H1 (cell line): ENCODE data around the gene CORO2B.

Experiments used
- CHD2 ChIP-seq: IDR thresholded peaks from 2 replicates; pipeline ENCODE4 v1.6.1; 2012; ENCODE audit warnings: low read length, improper control_type of control experiment
- EZH2 ChIP-seq: fragments of 200-600 bp; sonication (generic); IDR thresholded peaks from 2 replicates; pipeline ENCODE4 v1.7.1; 2012; ENCODE audit warnings: low read depth, mild to moderate bottlenecking, moderate library complexity, low read length, inconsistent platforms; ENCODE audit not compliant: severe bottlenecking
- GABPA ChIP-seq: IDR thresholded peaks from 2 replicates; pipeline ENCODE4 v1.6.1; 2011; ENCODE audit warnings: mild to moderate bottlenecking, low read length, moderate library complexity, borderline replicate concordance; ENCODE audit not compliant: insufficient read depth
- POLR2A ChIP-seq, 2 experiments: IDR thresholded peaks; 1 replicate in 1 of 2; 2 replicates in 1 of 2; pipeline ENCODE4 v1.6.1; 2011; ENCODE audit warnings: low read depth in 2 of 2, low read length in 2 of 2, mild to moderate bottlenecking in 2 of 2; ENCODE audit errors: control extremely low read depth in 1 of 2
- POLR2AphosphoS5 ChIP-seq: IDR thresholded peaks from 2 replicates; pipeline ENCODE4 v1.6.1; 2011; ENCODE audit warnings: low read depth, low read length
- RAD21 ChIP-seq, 2 experiments: IDR thresholded peaks in 1 of 2; conservative IDR thresholded peaks in 1 of 2; 2 replicates each; pipeline ENCODE4 v1.6.1; 2011; ENCODE audit warnings: low read depth in 2 of 2, low read length in 2 of 2, improper control_type of control experiment in 1 of 2, inconsistent platforms in 1 of 2, mild to moderate bottlenecking in 1 of 2, moderate library complexity in 1 of 2
- SIRT6 ChIP-seq: IDR thresholded peaks from one replicate; pipeline ENCODE4 v1.7.1; 2012; ENCODE audit warnings: low read length, inconsistent platforms
- TAF1 ChIP-seq: IDR thresholded peaks from 2 replicates; pipeline ENCODE4 v1.6.1; 2011; ENCODE audit warnings: mild to moderate bottlenecking, low read depth, low read length
- TEAD4 ChIP-seq: IDR thresholded peaks from 2 replicates; pipeline ENCODE4 v1.6.1; 2012; ENCODE audit warnings: low read depth, low read length, inconsistent platforms, mixed read lengths
- YY1 ChIP-seq: IDR thresholded peaks from 2 replicates; pipeline ENCODE4 v1.6.1; 2011; ENCODE audit warnings: low read depth, mild to moderate bottlenecking, low read length
- TF ChIP-seq, protein P1 (sequence below), 3 experiments: IDR thresholded peaks; 1 replicate in 2 of 3; 2 replicates in 1 of 3; pipeline versions ENCODE4 v1.5.1 to v1.6.1; 2011; ENCODE audit warnings: low read length in 3 of 3, mild to moderate bottlenecking in 3 of 3, inconsistent platforms in 2 of 3, low read depth in 1 of 3, moderate library complexity in 1 of 3; ENCODE audit not compliant: insufficient read depth in 1 of 3; ENCODE audit errors: control extremely low read depth in 1 of 3

DNA sequence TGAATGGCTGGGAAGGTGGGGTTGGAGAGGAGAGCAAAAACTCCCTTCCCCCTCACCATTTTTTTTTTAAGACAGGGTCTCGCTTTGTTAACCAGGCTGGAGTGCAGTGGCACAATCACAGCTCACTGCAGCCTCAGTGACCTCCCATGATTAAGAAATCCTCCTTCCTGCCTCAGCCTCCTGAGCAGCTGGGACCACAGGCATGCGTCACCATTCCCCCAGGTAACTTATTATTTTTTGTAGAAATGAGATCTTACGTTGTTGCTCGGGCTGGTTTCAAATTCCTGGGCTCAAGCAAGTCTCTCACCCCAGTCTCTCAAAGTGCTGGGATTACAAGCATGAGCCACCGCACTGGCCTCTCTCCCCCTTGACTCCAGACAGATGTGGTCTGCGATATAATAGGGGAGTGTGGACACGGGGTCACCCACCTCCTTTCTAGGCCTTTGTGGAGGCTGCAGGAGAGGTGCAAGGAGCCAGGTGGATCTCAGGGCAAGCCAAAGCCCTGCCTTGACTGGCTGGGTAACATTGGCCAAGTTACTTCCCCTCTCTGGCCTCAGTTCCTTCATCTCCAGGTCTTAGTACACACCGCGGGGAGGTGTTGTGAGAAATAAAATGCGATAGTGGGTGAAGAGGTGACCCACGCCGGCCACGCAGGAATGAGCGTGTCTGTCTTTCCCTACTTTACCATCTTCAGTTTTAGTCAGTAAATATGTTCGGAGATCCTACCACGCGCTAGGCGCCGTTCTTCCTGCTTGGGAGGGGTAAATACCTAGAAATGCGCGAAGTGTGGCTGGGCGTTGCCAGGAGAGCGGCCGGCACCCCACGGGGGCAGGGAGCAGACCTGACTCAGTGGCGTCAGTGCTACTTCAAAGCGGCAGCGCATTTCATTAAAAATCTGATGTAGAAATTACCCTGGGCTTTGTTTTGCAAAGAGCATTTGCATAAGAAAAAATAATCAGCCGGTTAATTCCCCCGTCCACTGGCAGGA lies 20.2 kb upstream of the CORO2B start:
- TF ChIP-seq, protein P1, sequence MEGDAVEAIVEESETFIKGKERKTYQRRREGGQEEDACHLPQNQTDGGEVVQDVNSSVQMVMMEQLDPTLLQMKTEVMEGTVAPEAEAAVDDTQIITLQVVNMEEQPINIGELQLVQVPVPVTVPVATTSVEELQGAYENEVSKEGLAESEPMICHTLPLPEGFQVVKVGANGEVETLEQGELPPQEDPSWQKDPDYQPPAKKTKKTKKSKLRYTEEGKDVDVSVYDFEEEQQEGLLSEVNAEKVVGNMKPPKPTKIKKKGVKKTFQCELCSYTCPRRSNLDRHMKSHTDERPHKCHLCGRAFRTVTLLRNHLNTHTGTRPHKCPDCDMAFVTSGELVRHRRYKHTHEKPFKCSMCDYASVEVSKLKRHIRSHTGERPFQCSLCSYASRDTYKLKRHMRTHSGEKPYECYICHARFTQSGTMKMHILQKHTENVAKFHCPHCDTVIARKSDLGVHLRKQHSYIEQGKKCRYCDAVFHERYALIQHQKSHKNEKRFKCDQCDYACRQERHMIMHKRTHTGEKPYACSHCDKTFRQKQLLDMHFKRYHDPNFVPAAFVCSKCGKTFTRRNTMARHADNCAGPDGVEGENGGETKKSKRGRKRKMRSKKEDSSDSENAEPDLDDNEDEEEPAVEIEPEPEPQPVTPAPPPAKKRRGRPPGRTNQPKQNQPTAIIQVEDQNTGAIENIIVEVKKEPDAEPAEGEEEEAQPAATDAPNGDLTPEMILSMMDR (IDR thresholded peaks at IDR 0.05; ENCODE audit: control extremely low read depth in 1 of 3, insufficient read depth in 1 of 3, low read depth in 1 of 3, low read length in 3 of 3) = no peak
- TF ChIP-seq SIRT6 (no peak), GABPA (no peak), EZH2 (no peak), POLR2A (IDR thresholded peaks at IDR 0.05; ENCODE audit: control extremely low read depth in 1 of 2, low read depth in 2 of 2, low read length in 2 of 2) (no peak), POLR2AphosphoS5 (no peak), TEAD4 (no peak), RAD21 (IDR thresholded peaks at IDR 0.05 in 1 of 2, conservative IDR thresholded peaks at IDR 0.05 in 1 of 2; ENCODE audit: low read depth in 2 of 2, low read length in 2 of 2) (no peak), CHD2 (no peak), YY1 (no peak), TAF1 (no peak)
